Activated CD8-positive, alpha-beta T cell treated with anti-CD3 and anti-CD28 coated beads for 36 hours (primary cell): ENCODE data around the gene SNRNP70. TPM values are rescaled to one million over a fixed set of nuclear protein-coding genes. Genes with fewer than 3 reads are reported as not detected.

Experiments
- ATAC-seq: fragments of 200-7000 bp; cut with Tn5 transposase; one replicate; pipeline ENCODE4 v1.10.0; 2021; ENCODE audit warnings: mild to moderate bottlenecking, moderate library complexity
- CTCF ChIA-PET: fragments of 350-600 bp; sonication (Branson Sonifier 250); formaldehyde crosslinking; loops from one replicate; lab custom pipeline; 2021; ENCODE audit warnings: antibody characterized with exemption; lab: Charles Lee
- POLR2A ChIA-PET: fragments of 350-600 bp; sonication (Branson Sonifier 250); formaldehyde crosslinking; loops from one replicate; lab custom pipeline; 2021; ENCODE audit warnings: antibody characterized with exemption; lab: Charles Lee
- DNase-seq: peaks from one replicate; pipeline ENCODE4 v3.0.0-alpha.2; 2020
- H3K27ac Mint-ChIP-seq: one replicate; pipeline ENCODE4 v1.8.0; 2021; ENCODE audit warnings: mild to moderate bottlenecking, mixed read lengths
- H3K27me3 Mint-ChIP-seq: one replicate; pipeline ENCODE4 v1.8.0; 2021; ENCODE audit warnings: mixed read lengths
- H3K36me3 Mint-ChIP-seq: one replicate; pipeline ENCODE4 v1.8.0; 2021; ENCODE audit warnings: low read depth, mixed read lengths
- H3K4me1 Mint-ChIP-seq: one replicate; pipeline ENCODE4 v1.8.0; 2021; ENCODE audit warnings: low read depth, mixed read lengths
- H3K4me3 Mint-ChIP-seq: one replicate; pipeline ENCODE4 v1.8.0; 2021; ENCODE audit warnings: mild to moderate bottlenecking, moderate library complexity, mixed read lengths
- H3K9me3 Mint-ChIP-seq: one replicate; pipeline ENCODE4 v1.8.0; 2021; ENCODE audit warnings: mixed read lengths
- intact Hi-C: fragments of 100-400 bp; cut with micrococcal nuclease; formaldehyde crosslinking; loops from one replicate; pipeline ENCODE4 v1.10.0; 2022
- total RNA-seq, 2 experiments: library from RNA; stranded (reverse); gene quantifications; one replicate each; pipeline ENCODE4 v1.2.3, GENCODE V29; 2021
- TF ChIP-seq, protein P1 (sequence below): fragments of 200-600 bp; IDR thresholded peaks from one replicate; pipeline ENCODE4 v1.8.0; 2022; ENCODE audit warnings: antibody characterized with exemption, mild to moderate bottlenecking

SNRNP70 gene
- total RNA-seq, 2 experiments from 2014 or later, result 187 to 188 TPM

DNA sequence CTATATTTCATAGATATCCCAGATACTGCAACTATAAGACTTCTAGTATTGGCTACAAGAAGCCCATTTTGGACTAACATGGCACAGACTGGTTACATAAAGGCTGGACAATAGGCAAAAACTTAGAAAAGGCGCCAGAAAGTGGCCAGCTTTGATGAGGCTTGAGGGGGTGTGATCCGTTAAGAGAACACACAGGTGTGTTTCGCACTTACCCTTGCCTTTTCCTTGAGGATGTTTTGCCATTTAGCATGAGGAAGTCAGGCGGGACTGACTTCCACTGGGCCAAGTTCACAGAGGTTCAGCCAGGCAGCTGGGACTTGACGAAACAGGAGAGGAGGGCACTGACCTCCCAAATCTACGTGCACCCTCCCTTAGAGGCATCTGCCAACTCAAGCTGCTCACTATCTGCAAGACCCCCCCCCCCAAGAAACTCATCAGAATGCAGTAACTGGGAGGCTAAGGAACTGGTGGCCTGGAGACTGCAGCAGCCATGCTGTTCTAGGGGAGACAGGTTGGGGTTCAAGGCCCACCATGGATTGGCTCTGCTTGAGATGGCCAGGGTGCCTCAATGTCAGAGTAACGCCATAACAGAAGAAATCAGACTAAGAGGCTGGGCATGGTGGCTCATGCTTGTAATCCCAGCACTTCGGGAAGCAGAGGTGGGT is 24.4 kb downstream of the SNRNP70 start:
- Mint-ChIP-seq H3K36me3 (peaks cover 33% of the 10 kb centered on the region), H3K4me3 (no peak overlapping the region), H3K27me3 (no peaks in the 10 kb centered on the region), H3K4me1 (peaks cover 14% of the 10 kb centered on the region), H3K9me3 (no peaks in the 10 kb centered on the region), H3K27ac (no peak overlapping the region)
- ChIA-PET POLR2A (interaction anchor here (0.8 to 2.3 kb wide), 4 partner anchors 8 to 15 kb away, joined by 3 to 8 read pairs (median 6); no protein-coding TSS in a partner anchor), CTCF (interaction anchor here (4.8 kb wide), 1 partner anchor 11 kb away, joined by 30 read pairs; no protein-coding TSS in a partner anchor)
- DNase-seq (no peak), ATAC-seq (no peak)
- intact Hi-C loops, result no loop called here
- TF ChIP-seq, protein P1, sequence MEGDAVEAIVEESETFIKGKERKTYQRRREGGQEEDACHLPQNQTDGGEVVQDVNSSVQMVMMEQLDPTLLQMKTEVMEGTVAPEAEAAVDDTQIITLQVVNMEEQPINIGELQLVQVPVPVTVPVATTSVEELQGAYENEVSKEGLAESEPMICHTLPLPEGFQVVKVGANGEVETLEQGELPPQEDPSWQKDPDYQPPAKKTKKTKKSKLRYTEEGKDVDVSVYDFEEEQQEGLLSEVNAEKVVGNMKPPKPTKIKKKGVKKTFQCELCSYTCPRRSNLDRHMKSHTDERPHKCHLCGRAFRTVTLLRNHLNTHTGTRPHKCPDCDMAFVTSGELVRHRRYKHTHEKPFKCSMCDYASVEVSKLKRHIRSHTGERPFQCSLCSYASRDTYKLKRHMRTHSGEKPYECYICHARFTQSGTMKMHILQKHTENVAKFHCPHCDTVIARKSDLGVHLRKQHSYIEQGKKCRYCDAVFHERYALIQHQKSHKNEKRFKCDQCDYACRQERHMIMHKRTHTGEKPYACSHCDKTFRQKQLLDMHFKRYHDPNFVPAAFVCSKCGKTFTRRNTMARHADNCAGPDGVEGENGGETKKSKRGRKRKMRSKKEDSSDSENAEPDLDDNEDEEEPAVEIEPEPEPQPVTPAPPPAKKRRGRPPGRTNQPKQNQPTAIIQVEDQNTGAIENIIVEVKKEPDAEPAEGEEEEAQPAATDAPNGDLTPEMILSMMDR, result no peak

DNA sequence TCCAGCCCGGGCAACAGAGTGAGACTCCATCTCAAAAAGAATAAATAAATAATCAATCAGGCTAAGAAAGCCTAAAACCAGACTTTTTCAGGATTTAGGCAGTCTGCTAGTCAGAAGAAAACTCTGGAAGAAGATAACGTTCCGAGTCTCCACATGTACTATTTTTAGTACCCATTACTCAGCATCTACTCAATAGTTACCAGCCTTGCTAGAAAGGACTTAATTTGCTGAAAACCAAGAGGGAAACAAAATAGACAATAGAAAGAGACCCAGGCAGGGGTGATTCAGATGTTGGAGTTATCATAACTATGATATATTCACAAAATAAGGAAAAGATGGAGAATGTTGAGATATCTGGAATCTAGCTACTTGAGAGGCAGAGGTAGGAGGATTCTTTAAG is 25.3 kb downstream of the SNRNP70 start:
- Mint-ChIP-seq H3K27ac (no peak overlapping the region), H3K9me3 (no peaks in the 10 kb centered on the region), H3K4me1 (peaks cover 18% of the 10 kb centered on the region), H3K36me3 (peaks cover 26% of the 10 kb centered on the region), H3K27me3 (no peaks in the 10 kb centered on the region), H3K4me3 (no peak overlapping the region)
- ChIA-PET CTCF (interaction anchor here (4.8 kb wide), 1 partner anchor 12 kb away, joined by 30 read pairs; no protein-coding TSS in a partner anchor), POLR2A (interaction anchor here (2.0 kb wide), 1 partner anchor 16 kb away, joined by 6 read pairs; no protein-coding TSS in a partner anchor)
- DNase-seq (no peak), ATAC-seq (no peak)
- TF ChIP-seq, protein P1, result no peak
- intact Hi-C loops, result no loop called here

DNA sequence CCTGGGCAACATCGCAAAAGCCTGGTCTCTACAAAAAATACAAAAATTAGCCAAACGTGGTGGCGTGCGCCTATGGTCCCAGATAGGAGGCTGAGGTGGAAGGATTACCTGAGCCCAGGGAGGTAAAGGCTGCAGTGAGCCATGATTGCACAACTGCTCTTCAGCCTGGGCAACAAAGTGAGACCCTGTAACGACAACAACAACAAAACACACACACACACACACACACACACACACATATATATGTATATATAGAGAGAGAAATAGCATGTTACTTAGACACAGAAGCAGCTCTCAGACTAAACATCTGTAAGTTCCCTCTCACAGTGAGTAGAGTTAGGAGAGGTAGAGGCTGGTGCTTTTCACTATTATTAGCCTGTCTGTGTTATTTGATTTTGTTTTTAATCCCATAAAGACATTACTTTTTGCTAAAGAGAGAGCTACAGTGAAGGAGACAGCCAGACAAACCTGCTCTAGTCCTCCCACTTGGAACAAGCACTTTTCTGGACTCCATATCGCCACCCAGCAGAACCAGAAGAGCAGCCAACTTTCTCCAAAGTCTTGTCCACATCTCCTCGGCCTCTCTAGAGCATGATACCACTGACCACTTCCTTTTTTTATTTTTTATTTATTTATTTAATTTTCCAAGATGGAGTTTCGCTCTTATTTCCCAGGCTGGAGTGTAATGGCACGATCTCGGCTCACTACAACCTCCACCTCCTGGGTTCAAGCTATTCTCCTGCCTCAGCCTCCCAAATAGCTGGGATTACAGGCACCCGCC is 26.2 kb downstream of the SNRNP70 start:
- no peaks in the 10 kb centered on the region for H3K27me3 Mint-ChIP-seq
- H3K4me3 Mint-ChIP-seq, result no peak overlapping the region
- no peaks in the 10 kb centered on the region for H3K9me3 Mint-ChIP-seq
- DNase-seq (no peak), ATAC-seq (no peak)
- peaks cover 23% of the 10 kb centered on the region for H3K36me3 Mint-ChIP-seq
- intact Hi-C loops, result no loop called here
- ChIA-PET POLR2A (interaction anchor here (0.7 kb wide), 2 partner anchors 9 to 16 kb away, joined by 3 to 4 read pairs; no protein-coding TSS in a partner anchor), CTCF (interaction anchor here (1.2 to 4.8 kb wide), 2 partner anchors 13 to 15 kb away, joined by 6 to 30 read pairs; no protein-coding TSS in a partner anchor)
- peaks cover 16% of the 10 kb centered on the region for H3K4me1 Mint-ChIP-seq
- H3K27ac Mint-ChIP-seq, result no peak overlapping the region
- TF ChIP-seq, protein P1, result no peak

DNA sequence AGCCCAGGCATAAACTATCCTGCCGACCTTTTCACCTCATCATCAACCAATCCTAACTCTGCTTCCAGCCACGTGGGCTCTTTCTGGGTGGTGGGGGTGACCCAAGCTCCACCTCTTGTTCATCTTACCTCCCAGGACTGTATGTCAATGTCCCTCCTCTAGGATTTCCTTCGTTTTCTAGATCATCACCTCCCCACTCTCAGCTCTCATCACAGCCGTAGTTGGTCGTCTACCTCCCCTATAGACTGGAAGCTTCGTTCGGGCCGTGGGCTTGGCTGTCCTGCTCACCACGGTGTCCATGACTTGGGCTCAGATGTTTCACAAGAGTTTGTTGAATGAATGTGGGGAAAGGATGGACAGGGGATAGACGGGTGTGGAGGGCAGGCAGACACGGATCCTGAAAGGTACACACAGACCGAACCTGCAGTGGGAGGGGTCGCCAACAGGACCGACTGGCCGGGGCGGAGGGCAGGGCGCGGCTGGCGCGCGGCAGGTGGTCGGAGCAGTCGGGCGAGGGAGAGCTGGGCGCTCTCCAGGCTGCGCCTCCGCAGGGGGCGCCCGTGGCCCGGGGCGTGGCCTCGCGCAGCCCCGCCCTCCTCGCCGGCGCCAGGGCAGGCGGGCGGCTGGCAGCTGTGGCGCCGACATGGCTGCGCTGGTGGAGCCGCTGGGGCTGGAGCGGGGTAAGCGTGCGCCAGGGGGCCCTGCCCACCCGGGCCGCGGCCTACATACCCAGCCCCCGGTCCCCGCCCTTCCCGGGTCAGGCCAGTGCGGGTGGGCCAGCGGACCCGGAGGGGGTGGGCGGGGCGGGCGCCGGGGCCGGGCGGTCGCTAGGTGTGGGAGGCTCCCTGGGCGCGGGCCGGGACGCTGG is 28.7 kb downstream of the SNRNP70 start, which contains the start of gene LIN7B:
TSS of gene LIN7B (plus strand) at position 609 of the 868 bp plus-strand sequence. CDS start at position 644, 35 bp downstream.
- H3K27me3 Mint-ChIP-seq, result no peaks in the 10 kb centered on the region
- no peaks in the 10 kb centered on the region for H3K9me3 Mint-ChIP-seq
- H3K4me3 Mint-ChIP-seq, result peak within 1 kb of the TSS; percentile 78
- ChIA-PET CTCF (interaction anchor here (0.7 to 5.3 kb wide), 25 partner anchors 8 to 120 kb away, joined by 3 to 41 read pairs (median 7); partner anchors contain the start of genes GYS1 and RUVBL2), POLR2A (interaction anchor here (0.9 to 3.4 kb wide), 9 partner anchors 9 to 120 kb away, joined by 3 to 14 read pairs (median 5); partner anchors contain the start of genes GYS1 and RUVBL2)
- H3K36me3 Mint-ChIP-seq, result peaks cover 10% of the 10 kb centered on the region
- intact Hi-C loops, result no loop called here
- H3K27ac Mint-ChIP-seq, result peak within 1 kb of the TSS; percentile 21
- ATAC-seq, result peak; percentile 71
- H3K4me1 Mint-ChIP-seq, result peaks cover 28% of the 10 kb centered on the region
- DNase-seq, result peak; percentile 69
- TF ChIP-seq, protein P1, result peak; percentile 72
